Gastrocnemius medialis (tissue), 4 donors: ENCODE measurements around the gene ARRDC5.

Experiments
- CTCF ChIP-seq, 5 experiments: fragments of 450-650 bp in 3 of 5; fragments of 200-600 bp in 2 of 5; sonication (generic) in 2 of 5; IDR thresholded peaks in 4 of 5; conservative IDR thresholded peaks in 1 of 5; 1 replicate in 4 of 5; 2 replicates in 1 of 5; pipeline ENCODE4 v1.5.1; 2016 to 2019; ENCODE audit warnings: antibody characterized with exemption in 5 of 5, mild to moderate bottlenecking in 3 of 5, moderate library complexity in 3 of 5
- POLR2A ChIP-seq, 2 donors: fragments of 450-650 bp; IDR thresholded peaks; one replicate each; pipeline ENCODE4 v1.6.1; 2017; ENCODE audit warnings: antibody characterized with exemption in 2 of 2, mild to moderate bottlenecking in 2 of 2, moderate library complexity in 2 of 2

- no peak for TF ChIP-seq CTCF (IDR thresholded peaks at IDR 0.05 in 4 of 5, conservative IDR thresholded peaks at IDR 0.05 in 1 of 5)
- TF ChIP-seq POLR2A (IDR thresholded peaks at IDR 0.05) = no peak
These were observed 32.5 kb downstream of the ARRDC5 start for GRCh38 chr19:4870025-4870700.
